ENCODE measurements around the gene PRR23E. TPM values are rescaled to one million over a fixed set of nuclear protein-coding genes. Genes with fewer than 3 reads are reported as not detected.

The PRR23E gene
- total and polyA plus RNA-seq, 2 experiments from 2014 or later, result not detected

GRCh38 chr3:127170814-127171213 is 22.1 kb upstream of the PRR23E start:
- Histone ChIP-seq H3K36me3 (no peaks in the 10 kb centered on the region), H3K4me1 (ENCODE audit: low read depth) (peaks cover 19% of the 10 kb centered on the region), H3K27me3 (peaks cover 6% of the 10 kb centered on the region), H3K9me3 (ENCODE audit: low read depth) (no peaks in the 10 kb centered on the region), H3K4me3 (no peak overlapping the region), H3K27ac (no peak overlapping the region)
- peak in 1 of 2 donors; percentile 36 for DNase-seq (ENCODE audit: low read depth in 1 of 2, low spot score in 1 of 2)
- no peak for TF ChIP-seq CTCF (IDR thresholded peaks at IDR 0.05; ENCODE audit: low read depth, low read length)

GRCh38 chr3:127171320-127171719 is 21.6 kb upstream of the PRR23E start:
- Histone ChIP-seq H3K9me3 (ENCODE audit: low read depth) (no peaks in the 10 kb centered on the region), H3K4me1 (ENCODE audit: low read depth) (peaks cover 19% of the 10 kb centered on the region), H3K36me3 (no peaks in the 10 kb centered on the region), H3K27me3 (peaks cover 6% of the 10 kb centered on the region), H3K27ac (no peak overlapping the region), H3K4me3 (no peak overlapping the region)
- DNase-seq (ENCODE audit: low read depth in 1 of 2, low spot score in 1 of 2), result no peak
- TF ChIP-seq CTCF (IDR thresholded peaks at IDR 0.05; ENCODE audit: low read depth, low read length), result no peak

GRCh38 chr3:127171721-127172120 is 21.2 kb upstream of the PRR23E start:
- no peak for TF ChIP-seq CTCF (IDR thresholded peaks at IDR 0.05; ENCODE audit: low read depth, low read length)
- Histone ChIP-seq H3K27ac (no peak overlapping the region), H3K4me1 (ENCODE audit: low read depth) (peaks cover 19% of the 10 kb centered on the region), H3K36me3 (no peaks in the 10 kb centered on the region), H3K9me3 (ENCODE audit: low read depth) (no peaks in the 10 kb centered on the region), H3K27me3 (peaks cover 6% of the 10 kb centered on the region), H3K4me3 (no peak overlapping the region)
- no peak for DNase-seq (ENCODE audit: low read depth in 1 of 2, low spot score in 1 of 2)

GRCh38 chr3:127172211-127172610 is 20.7 kb upstream of the PRR23E start:
- TF ChIP-seq CTCF (IDR thresholded peaks at IDR 0.05; ENCODE audit: low read depth, low read length), result no peak
- Histone ChIP-seq H3K9me3 (ENCODE audit: low read depth) (no peaks in the 10 kb centered on the region), H3K4me1 (ENCODE audit: low read depth) (peaks cover 19% of the 10 kb centered on the region), H3K27ac (peak overlapping the region; percentile 44), H3K36me3 (no peaks in the 10 kb centered on the region), H3K4me3 (no peak overlapping the region), H3K27me3 (peaks cover 6% of the 10 kb centered on the region)
- DNase-seq (ENCODE audit: low read depth in 1 of 2, low spot score in 1 of 2), result no peak

GRCh38 chr3:127172781-127173515 is 20.0 kb upstream of the PRR23E start:
- DNase-seq (ENCODE audit: low read depth in 1 of 2, low spot score in 1 of 2), result peak; percentile 38 to 59
- Histone ChIP-seq H3K36me3 (no peaks in the 10 kb centered on the region), H3K27me3 (no peaks in the 10 kb centered on the region), H3K4me3 (no peak overlapping the region), H3K27ac (peak overlapping the region; percentile 44), H3K4me1 (ENCODE audit: low read depth) (peaks cover 19% of the 10 kb centered on the region), H3K9me3 (ENCODE audit: low read depth) (no peaks in the 10 kb centered on the region)
- TF ChIP-seq CTCF (IDR thresholded peaks at IDR 0.05; ENCODE audit: low read depth, low read length), result no peak
